Brain microvascular endothelial cell (primary cell): ENCODE measurements around the gene TMPRSS4.

Source experiments
- DNase-seq: peaks from one replicate; pipeline ENCODE4 v3.0.0-alpha.2; 2020
- H3K27ac ChIP-seq: fragments of 250-450 bp; sonication (Bioruptor Pico); 2 replicates; pipeline ENCODE4 v1.5.1; 2020; ENCODE audit warnings: mild to moderate bottlenecking, moderate library complexity
- H3K27me3 ChIP-seq: fragments of 250-450 bp; sonication (Bioruptor Pico); replicated peaks from 2 replicates; pipeline ENCODE4 v1.5.1; 2020; ENCODE audit warnings: mild to moderate bottlenecking
- H3K36me3 ChIP-seq: fragments of 250-450 bp; sonication (Bioruptor Pico); replicated peaks from 2 replicates; pipeline ENCODE4 v1.5.1; 2020; ENCODE audit warnings: mild to moderate bottlenecking
- H3K4me3 ChIP-seq: 2 replicates; pipeline ENCODE4 v1.5.1; 2011; ENCODE audit warnings: low read depth, mild to moderate bottlenecking, control low read depth, low read length, moderate library complexity
- CTCF ChIP-seq: IDR thresholded peaks from 2 replicates; pipeline ENCODE4 v1.5.1; 2011; ENCODE audit warnings: low read depth, mild to moderate bottlenecking, moderate library complexity, low read length, control low read depth, inconsistent platforms; ENCODE audit errors: missing control alignments
- in situ Hi-C: cut with HindIII; loops from 2 replicates; pipeline ENCODE4 v1.10.0; 2017; ENCODE audit warnings: low sequenced_read_pairs, low pct_ligation_motif_present

TMPRSS4 gene

GRCh38 chr11:118157186-118157895 is 80.5 kb downstream of the TMPRSS4 start:
- no peaks in the 10 kb centered on the region for H3K36me3 ChIP-seq
- DNase-seq: no peak
- H3K4me3 ChIP-seq: no peak overlapping the region
- no peak overlapping the region for H3K27ac ChIP-seq
- H3K27me3 ChIP-seq: peaks cover 57% of the 10 kb centered on the region
- in situ Hi-C loops: no loop called here
- TF ChIP-seq CTCF: no peak

GRCh38 chr11:118161786-118162185 is 84.9 kb downstream of the TMPRSS4 start:
- in situ Hi-C loops: no loop called here
- peaks cover 19% of the 10 kb centered on the region for H3K27me3 ChIP-seq
- no peaks in the 10 kb centered on the region for H3K36me3 ChIP-seq
- H3K27ac ChIP-seq: no peak overlapping the region
- TF ChIP-seq CTCF: no peak
- no peak overlapping the region for H3K4me3 ChIP-seq
- DNase-seq: no peak

GRCh38 chr11:118162846-118163245 is 86.0 kb downstream of the TMPRSS4 start:
- H3K36me3 ChIP-seq: no peaks in the 10 kb centered on the region
- peaks cover 8% of the 10 kb centered on the region for H3K27me3 ChIP-seq
- H3K4me3 ChIP-seq: no peak overlapping the region
- DNase-seq: no peak
- no peak overlapping the region for H3K27ac ChIP-seq
- no peak for TF ChIP-seq CTCF
- in situ Hi-C loops: no loop called here

- Histone ChIP-seq H3K36me3 (no peaks in the 10 kb centered on the region), H3K4me3 (no peak overlapping the region), H3K27ac (no peak overlapping the region), H3K27me3 (peaks cover 6% of the 10 kb centered on the region)
- in situ Hi-C loops: no loop called here
- no peak for DNase-seq
- TF ChIP-seq CTCF: no peak
Observed at GRCh38 chr11:118163494-118163893, 86.6 kb downstream of the TMPRSS4 start.

GRCh38 chr11:118164885-118165284 is 88.0 kb downstream of the TMPRSS4 start:
- H3K4me3 ChIP-seq: no peak overlapping the region
- peaks cover 5% of the 10 kb centered on the region for H3K27me3 ChIP-seq
- no peak overlapping the region for H3K27ac ChIP-seq
- in situ Hi-C loops: no loop called here
- DNase-seq: no peak
- TF ChIP-seq CTCF: no peak
- no peaks in the 10 kb centered on the region for H3K36me3 ChIP-seq

- H3K27me3 ChIP-seq: peaks cover 9% of the 10 kb centered on the region
- in situ Hi-C loops: no loop called here
- TF ChIP-seq CTCF: no peak
- H3K27ac ChIP-seq: no peak overlapping the region
- no peak overlapping the region for H3K4me3 ChIP-seq
- no peak for DNase-seq
- H3K36me3 ChIP-seq: no peaks in the 10 kb centered on the region
Observed at GRCh38 chr11:118166641-118167040, 89.8 kb downstream of the TMPRSS4 start.
